ENCODE results near the gene HJV. TPM values are rescaled to one million over a fixed set of nuclear protein-coding genes. Genes with fewer than 3 reads are reported as not detected.

HJV gene
- total RNA-seq, 1 experiment from 2014 or later = not detected

DNA sequence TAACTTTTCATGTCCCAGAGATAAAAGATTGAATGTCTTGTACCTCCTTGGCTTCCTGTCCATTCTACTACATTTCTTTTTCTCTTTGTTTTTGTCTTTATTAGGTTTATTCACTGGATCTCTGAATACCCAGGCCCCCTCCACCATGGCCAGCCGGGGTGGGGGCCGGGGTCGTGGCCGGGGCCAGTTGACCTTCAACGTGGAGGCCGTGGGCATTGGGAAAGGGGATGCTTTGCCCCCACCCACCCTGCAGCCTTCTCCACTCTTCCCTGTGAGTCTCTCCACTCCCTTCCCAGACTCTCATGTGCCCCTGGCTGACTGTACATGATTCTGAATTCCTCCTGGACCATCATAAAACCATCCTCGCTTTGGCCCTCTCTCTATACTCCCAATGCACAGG is 46.8 kb downstream of the HJV start:
- no peak overlapping the region for H3T11ph ChIP-seq (ENCODE audit: low read length)
- H4K5ac ChIP-seq (ENCODE audit: insufficient read length, low read depth, low read length) = no peak overlapping the region
- no peaks in the 10 kb centered on the region for H3K79me1 ChIP-seq (ENCODE audit: insufficient read depth, low read depth, low read length, poor library complexity, severe bottlenecking)
- H2AFZ ChIP-seq (ENCODE audit: low read length) = no peak overlapping the region
- no peak overlapping the region for H2BK15ac ChIP-seq (ENCODE audit: low read depth, low read length)
- no peaks in the 10 kb centered on the region for H3K9me3 Mint-ChIP-seq
- no peak overlapping the region for H2AK5ac ChIP-seq (ENCODE audit: insufficient read length, low read length)
- no peak overlapping the region for H4K8ac ChIP-seq (replicated peaks; ENCODE audit: insufficient read length, low read depth, low read length)
- H3K36me3 Mint-ChIP-seq (ENCODE audit: insufficient read depth in 1 of 3, low read depth in 3 of 3) = no peaks in the 10 kb centered on the region
- H3K27ac ChIP-seq (ENCODE audit: insufficient read length, low read depth, low read length) = no peak overlapping the region
- H3K4me3 Mint-ChIP-seq = no peak overlapping the region
- H3K14ac ChIP-seq (ENCODE audit: insufficient read depth, low read length) = no peak overlapping the region
- H3K9ac ChIP-seq (ENCODE audit: extremely low read depth, insufficient read length, low read length) = no peak overlapping the region
- no peak overlapping the region for H2BK20ac ChIP-seq (ENCODE audit: low read depth, low read length, poor library complexity, severe bottlenecking)
- H2BK5ac ChIP-seq (ENCODE audit: insufficient read length, low read length) = no peak overlapping the region
- H3K9me3 ChIP-seq (ENCODE audit: control insufficient read depth, low read depth, low read length) = no peaks in the 10 kb centered on the region
- DNase-seq = no peak
- no peaks in the 10 kb centered on the region for H3K79me2 ChIP-seq (ENCODE audit: insufficient read depth, low read length)
- TF ChIP-seq, protein P1, sequence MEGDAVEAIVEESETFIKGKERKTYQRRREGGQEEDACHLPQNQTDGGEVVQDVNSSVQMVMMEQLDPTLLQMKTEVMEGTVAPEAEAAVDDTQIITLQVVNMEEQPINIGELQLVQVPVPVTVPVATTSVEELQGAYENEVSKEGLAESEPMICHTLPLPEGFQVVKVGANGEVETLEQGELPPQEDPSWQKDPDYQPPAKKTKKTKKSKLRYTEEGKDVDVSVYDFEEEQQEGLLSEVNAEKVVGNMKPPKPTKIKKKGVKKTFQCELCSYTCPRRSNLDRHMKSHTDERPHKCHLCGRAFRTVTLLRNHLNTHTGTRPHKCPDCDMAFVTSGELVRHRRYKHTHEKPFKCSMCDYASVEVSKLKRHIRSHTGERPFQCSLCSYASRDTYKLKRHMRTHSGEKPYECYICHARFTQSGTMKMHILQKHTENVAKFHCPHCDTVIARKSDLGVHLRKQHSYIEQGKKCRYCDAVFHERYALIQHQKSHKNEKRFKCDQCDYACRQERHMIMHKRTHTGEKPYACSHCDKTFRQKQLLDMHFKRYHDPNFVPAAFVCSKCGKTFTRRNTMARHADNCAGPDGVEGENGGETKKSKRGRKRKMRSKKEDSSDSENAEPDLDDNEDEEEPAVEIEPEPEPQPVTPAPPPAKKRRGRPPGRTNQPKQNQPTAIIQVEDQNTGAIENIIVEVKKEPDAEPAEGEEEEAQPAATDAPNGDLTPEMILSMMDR (conservative IDR thresholded peaks at IDR 0.05) = no peak
- H3K27me3 Mint-ChIP-seq (ENCODE audit: low read depth) = no peaks in the 10 kb centered on the region
- H3K23me2 ChIP-seq (ENCODE audit: insufficient read length, low read depth, low read length, poor library complexity, severe bottlenecking) = no peaks in the 10 kb centered on the region
- H3K4me1 Mint-ChIP-seq = peaks cover 0 to 6% of the 10 kb centered on the region in 2 experiments; a peak in 2 of 4 replicates
- H3K4me2 ChIP-seq (ENCODE audit: insufficient read depth, insufficient read length, low read length) = no peak overlapping the region
- WGBS (ENCODE audit: extremely low coverage, insufficient read length, low lambda C conversion rate) = no CpG with 5 or more reads among the region's 7 CpGs
- no peak overlapping the region for H3K4ac ChIP-seq (ENCODE audit: low read depth, low read length)
- H2BK120ac ChIP-seq (ENCODE audit: low read depth, low read length, poor library complexity, severe bottlenecking) = no peak overlapping the region
- H3K4me1 ChIP-seq (ENCODE audit: insufficient read depth, low read length) = peaks cover 6% of the 10 kb centered on the region
- no peak overlapping the region for H3K18ac ChIP-seq (ENCODE audit: insufficient read length, low read depth, low read length)
- no peaks in the 10 kb centered on the region for H4K20me1 ChIP-seq (ENCODE audit: control insufficient read depth, insufficient read depth, insufficient read length)
- H3K23ac ChIP-seq (ENCODE audit: insufficient read length, low read depth, low read length) = no peak overlapping the region
- no peak overlapping the region; a peak in 1 of 7 replicates for H3K27ac Mint-ChIP-seq
- H3K56ac ChIP-seq (ENCODE audit: insufficient read length, low read depth, low read length) = no peak overlapping the region
- no peak overlapping the region for H2BK12ac ChIP-seq (ENCODE audit: insufficient read length, low read depth, low read length)
- H4K91ac ChIP-seq (ENCODE audit: insufficient read length, low read depth, low read length) = no peak overlapping the region
- H3K27me3 ChIP-seq (ENCODE audit: insufficient read depth, low read length) = no peaks in the 10 kb centered on the region

All from H9 (cell line).